Iris pigment epithelial cell (primary cell): ENCODE measurements around the gene TEDC2.
"Not testable (repeated sequence)": the region's sequence is repeated elsewhere in the genome, so short reads cannot be mapped to it uniquely, and the experiment has no call there.

Experiments used
- DNase-seq: peaks from one replicate; pipeline ENCODE4 v3.0.0-alpha.2; 2011; ENCODE audit warnings: low read depth

Gene TEDC2, protein sequence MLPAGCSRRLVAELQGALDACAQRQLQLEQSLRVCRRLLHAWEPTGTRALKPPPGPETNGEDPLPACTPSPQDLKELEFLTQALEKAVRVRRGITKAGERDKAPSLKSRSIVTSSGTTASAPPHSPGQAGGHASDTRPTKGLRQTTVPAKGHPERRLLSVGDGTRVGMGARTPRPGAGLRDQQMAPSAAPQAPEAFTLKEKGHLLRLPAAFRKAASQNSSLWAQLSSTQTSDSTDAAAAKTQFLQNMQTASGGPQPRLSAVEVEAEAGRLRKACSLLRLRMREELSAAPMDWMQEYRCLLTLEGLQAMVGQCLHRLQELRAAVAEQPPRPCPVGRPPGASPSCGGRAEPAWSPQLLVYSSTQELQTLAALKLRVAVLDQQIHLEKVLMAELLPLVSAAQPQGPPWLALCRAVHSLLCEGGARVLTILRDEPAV

GRCh38 chr16:2459647-2460390, at the start of gene TEDC2:
TSS of gene TEDC2 (plus strand) at chr16:2460109. CDS start at chr16:2460145, 36 bp downstream.
- DNase-seq: peak; percentile 93

DNA sequence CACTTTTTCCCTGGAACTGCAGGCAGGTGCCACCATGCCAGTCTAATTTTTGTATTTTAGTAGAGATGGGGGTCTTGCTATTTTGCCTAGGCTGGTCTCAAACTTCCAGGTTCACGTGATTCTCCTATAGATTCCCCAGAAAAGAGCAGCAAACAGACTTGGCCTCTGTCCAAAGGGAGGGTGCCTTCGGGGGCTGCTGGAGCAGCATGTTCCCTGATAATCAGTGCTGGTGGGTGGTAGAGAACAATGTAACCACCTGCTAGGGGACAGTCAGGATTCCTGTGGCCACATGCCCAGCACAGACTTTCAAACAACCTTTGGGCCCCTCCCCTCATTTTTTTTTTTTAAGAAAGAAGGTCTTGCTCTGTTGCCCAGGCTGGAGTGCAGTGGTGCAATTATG, 44.8 kb upstream of the TEDC2 start:
- no peak for DNase-seq

- DNase-seq: peak; percentile 57
Measured at GRCh38 chr16:2420035-2420434, 39.9 kb upstream of the TEDC2 start.

- no peak for DNase-seq
Measured at GRCh38 chr16:2422123-2422867, 37.6 kb upstream of the TEDC2 start.

DNA sequence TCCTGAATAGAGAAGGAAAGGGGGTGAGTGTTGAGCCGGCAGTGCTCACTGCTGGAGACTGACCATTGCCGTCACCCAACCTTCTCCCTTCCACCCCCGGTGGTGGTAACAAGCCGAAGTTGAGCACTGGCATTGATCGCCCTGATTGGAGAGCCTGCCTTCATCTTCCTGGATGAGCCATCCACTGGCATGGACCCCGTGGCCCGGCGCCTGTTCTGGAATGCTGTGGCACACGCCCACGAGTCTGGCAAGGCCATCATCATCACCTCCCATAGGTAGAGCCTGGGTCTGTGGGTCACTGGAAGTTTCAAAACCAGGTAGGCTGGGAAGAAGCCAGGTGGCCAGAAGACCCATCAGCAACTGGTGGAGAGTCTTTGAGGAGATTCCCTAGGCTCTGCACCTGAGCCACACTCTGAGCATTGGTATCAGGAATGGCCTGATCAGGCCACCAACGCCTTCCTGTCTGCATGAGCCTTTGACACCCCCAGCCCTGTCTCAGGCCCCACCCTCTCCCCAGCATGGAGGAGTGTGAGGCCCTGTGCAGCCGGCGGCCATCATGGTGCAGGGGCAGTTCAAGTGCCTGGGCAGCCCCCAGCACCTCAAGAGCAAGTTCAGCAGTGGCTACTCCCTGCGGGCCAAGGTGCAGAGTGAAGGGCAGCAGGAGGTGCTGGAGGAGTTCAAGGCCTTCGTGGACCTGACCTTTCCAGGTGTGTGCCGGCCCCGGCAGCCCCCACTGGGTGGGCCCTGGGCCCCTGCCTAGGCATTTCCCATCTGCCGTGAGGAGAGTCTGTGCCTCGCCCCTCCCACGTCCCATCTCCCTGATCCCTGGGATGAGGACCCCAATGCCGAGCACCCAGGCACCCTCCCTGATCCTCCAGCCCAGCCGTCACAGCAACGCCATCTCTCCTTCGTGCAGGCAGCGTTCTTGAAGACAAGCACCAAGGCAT, 35.6 kb upstream of the TEDC2 start:
- DNase-seq: no peak

GRCh38 chr16:2425008-2425518, 34.8 kb upstream of the TEDC2 start:
- no peak for DNase-seq

DNA sequence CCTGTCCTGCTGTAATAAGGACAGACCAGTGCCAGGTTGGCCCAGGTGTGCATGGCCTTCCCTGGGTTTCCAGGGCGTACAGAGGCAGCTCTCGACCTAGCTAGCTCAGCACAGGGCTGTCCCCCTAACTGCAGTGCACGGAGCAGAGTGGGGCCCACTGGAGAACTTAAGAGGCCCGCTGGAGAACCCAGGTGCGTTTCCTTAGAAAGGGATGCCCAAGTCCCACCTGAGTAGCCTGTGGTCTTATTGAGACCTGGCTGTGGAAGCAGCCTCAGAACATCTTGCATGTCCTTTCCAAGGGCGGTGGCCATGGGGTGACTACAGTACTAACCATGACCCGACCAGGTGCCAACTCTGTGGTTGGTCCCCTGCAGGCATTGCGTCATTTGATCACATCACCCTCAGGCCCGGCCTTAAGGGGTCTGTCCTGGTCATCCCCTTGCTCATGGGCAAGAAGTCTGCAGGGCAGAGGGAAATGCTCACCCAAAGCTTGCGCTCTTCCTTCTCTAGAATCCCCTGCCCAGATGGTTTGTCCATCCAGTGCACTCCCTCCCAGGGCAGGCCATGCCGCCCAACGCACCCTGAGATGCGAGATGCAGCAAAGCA, 34.0 kb upstream of the TEDC2 start:
- no peak for DNase-seq

GRCh38 chr16:2426941-2427361, 33.0 kb upstream of the TEDC2 start:
- DNase-seq: no peak

GRCh38 chr16:2427526-2427925, 32.4 kb upstream of the TEDC2 start:
- no peak for DNase-seq

DNA sequence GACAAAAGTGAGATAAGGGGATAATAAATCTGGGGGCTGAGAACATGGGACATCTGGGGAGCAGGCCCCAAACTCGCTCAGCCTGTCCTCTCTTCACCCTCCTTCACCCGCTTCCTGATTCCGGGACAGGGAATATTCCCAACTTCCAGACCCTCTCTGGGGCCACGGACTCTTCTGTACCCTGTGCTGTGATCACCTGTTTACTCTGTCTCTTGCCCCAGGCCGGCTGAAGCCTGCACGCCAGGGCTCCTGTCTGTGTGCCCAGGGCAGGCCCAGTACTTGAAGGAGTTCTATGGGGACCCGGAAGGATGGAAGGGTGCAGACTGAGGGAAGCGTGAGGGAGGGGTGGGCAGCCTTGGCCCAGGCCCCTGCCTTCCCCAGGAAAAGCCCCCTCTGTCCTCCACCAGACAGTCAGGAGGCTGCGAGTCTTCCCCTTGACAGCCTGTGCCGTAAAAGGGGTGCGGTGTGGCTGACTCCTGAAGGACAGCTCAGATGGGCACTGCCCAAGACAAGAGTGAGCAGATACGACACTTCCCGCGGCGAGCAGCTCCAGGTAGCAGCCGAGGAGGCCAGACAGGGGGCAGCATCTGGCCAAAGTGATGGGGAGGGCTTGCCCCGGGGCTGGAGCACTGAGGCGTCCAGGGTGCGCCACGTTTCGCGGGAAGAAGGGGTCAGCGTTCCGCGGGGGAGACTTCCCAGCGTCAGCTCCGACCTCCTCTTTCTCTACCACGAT, 31.7 kb upstream of the TEDC2 start:
- peak; percentile 28 for DNase-seq

DNA sequence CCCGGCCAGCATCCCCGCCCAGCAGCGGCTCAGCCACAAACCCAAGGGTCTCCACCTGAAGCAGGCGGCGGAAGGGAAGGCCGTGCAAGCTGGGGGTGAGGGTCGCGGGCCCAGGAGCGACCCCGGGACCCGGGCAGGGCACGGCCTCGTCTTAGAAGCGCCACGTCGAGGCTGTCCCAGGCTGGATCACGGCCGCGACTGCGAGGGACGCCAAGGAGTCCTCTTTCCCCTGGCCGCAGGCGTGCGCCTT, 31.2 kb upstream of the TEDC2 start:
- no peak for DNase-seq

DNA sequence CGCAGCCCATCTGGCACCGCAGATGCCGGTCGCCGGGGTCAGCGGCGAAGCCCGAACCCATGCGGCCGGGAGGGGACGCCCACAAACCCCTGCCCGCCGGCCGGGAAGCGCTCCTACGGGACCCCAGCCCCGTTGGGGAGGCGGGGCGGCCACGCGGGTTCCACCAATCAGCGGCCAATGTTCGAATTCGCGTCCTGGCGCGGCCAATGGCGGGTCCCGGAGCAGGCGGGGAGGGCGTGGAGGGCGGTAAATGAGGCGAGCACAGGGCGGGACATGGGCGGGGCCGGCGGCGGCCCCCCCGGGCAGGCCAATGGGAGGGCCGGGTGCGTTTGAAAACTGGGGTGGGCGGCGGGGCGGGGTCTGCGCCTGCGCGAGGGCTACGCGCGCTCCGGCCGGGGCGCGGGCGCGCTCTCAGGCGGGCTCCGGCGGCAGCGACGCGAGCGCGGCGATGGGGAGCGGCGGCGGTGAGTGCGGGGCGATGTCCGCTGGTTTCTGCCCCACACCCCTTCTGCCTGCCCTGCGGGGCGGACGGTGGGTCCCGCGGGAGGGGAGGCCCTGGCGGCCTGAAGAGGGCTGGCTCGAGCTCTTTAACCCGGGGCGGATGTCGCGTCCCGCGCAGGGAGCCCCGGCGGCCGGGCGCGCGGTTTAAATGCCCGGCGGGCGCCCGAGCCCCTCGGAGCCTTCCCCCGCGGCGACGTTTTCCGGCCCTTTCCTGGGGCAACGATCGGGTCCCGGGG, 30.7 kb upstream of the TEDC2 start, which contains the start of gene CCNF:
CCNF (plus strand) TSS at position 414 of the 737 bp plus-strand sequence; CDS start at position 449, 35 bp downstream.
- peak; percentile 95 for DNase-seq

- DNase-seq: peak; percentile 29
Measured at GRCh38 chr16:2429771-2430663, 29.9 kb upstream of the TEDC2 start.

DNA sequence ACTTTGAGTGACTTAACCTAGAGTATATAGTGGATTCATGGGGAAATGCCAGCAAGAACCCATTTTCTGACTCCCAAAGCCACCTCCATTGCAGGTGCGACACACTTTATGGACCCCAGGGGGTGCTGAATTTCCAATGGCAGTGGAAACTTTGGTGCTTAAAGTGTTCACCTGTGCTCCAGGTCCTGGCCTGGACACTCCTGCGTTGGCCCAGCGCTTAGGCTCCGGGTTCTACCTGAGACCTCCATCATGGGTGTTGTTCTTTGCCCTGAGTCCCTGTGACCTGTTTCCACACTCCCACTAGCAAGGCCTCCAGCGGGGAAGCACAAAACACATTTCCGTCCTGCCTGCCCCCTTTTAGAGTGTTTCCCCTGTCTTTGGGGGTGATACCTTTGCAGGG, 27.6 kb upstream of the TEDC2 start:
- no peak for DNase-seq

GRCh38 chr16:2432801-2433505, 27.0 kb upstream of the TEDC2 start:
- DNase-seq: no peak

DNA sequence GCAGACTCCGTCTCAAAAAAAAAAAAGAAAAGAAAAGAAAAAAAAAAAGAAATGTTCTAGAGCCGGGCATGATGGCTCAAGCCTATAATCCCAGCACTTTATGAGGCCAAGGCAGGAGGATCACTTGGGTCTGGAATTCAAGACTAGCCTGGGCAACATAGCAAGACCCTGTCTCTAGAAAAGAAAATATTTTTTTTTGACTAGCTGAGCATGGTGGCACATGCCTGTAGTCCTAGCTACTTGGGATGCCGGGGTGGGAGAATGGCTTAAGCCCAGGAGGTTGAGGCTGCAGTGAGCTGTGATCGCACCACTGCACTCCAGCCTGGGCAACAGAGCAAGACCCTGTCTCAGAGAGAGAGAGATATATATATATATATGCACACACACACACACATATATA, 24.7 kb upstream of the TEDC2 start:
- not testable (repeated sequence) for DNase-seq

DNA sequence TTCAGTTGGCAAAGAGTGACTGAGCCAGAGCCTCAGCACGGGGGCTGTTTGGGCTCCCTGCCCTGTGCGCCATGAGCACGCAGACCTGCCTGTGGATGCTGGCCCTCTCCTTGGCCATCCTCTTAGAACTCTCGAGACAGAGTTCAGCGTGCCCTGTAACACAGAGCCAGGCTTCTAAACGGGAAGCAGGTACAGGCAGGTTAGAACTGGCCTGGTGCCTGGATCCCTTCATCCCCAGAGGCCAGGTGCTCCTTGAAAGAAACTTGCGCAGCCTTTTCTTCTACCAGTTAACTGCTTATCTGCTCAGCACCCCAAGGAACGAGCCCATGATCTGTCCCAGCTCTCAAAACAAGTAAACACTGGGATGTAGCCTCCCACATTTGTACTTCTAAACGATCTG, 23.8 kb upstream of the TEDC2 start:
- DNase-seq: no peak
